CD14-positive monocyte (primary cell): ENCODE data around the gene SNAI1. TPM values are rescaled to one million over a fixed set of nuclear protein-coding genes. Genes with fewer than 3 reads are reported as not detected.
"Not testable (repeated sequence)": the region's sequence is repeated elsewhere in the genome, so short reads cannot be mapped to it uniquely, and the experiment has no call there.

Experiments used
- DNase-seq, 3 donors: peaks; one replicate each; pipeline ENCODE4 v3.0.0-alpha.2; 2011 to 2022
- H2AFZ ChIP-seq: 2 replicates; pipeline ENCODE4 v1.6.0; 2012; ENCODE audit warnings: mild to moderate bottlenecking, low read depth, low read length, inconsistent platforms; ENCODE audit not compliant: insufficient read depth, poor library complexity, severe bottlenecking
- H3K27ac ChIP-seq, 2 donors: 1 replicate in 1 of 2; 2 replicates in 1 of 2; pipeline ENCODE4 v1.5.1; 2012 to 2013; ENCODE audit warnings: low read length in 2 of 2, control low read depth in 1 of 2, inconsistent platforms in 1 of 2, low read depth in 1 of 2, mild to moderate bottlenecking in 1 of 2
- H3K27me3 ChIP-seq, 2 donors: one replicate each; pipeline versions ENCODE4 v1.6.0 to v1.6.1; 2011 to 2013; ENCODE audit warnings: low read length in 2 of 2; ENCODE audit not compliant: control insufficient read depth in 2 of 2, insufficient read depth in 2 of 2
- H3K36me3 ChIP-seq, 2 donors: replicated peaks in 1 of 2; 1 replicate in 1 of 2; 2 replicates in 1 of 2; pipeline versions ENCODE4 v1.5.1 to v1.6.1; 2012 to 2013; ENCODE audit warnings: low read length in 2 of 2, control low read depth in 1 of 2, inconsistent platforms in 1 of 2, mild to moderate bottlenecking in 1 of 2; ENCODE audit not compliant: insufficient read depth in 2 of 2, control insufficient read depth in 1 of 2
- H3K4me1 ChIP-seq, 2 donors: 1 replicate in 1 of 2; 2 replicates in 1 of 2; pipeline versions ENCODE4 v1.5.1 to v1.6.1; 2012 to 2013; ENCODE audit warnings: low read length in 2 of 2, control low read depth in 1 of 2, inconsistent platforms in 1 of 2, mild to moderate bottlenecking in 1 of 2, moderate library complexity in 1 of 2; ENCODE audit not compliant: insufficient read depth in 2 of 2, control insufficient read depth in 1 of 2
- H3K4me2 ChIP-seq: replicated peaks from 2 replicates; pipeline ENCODE3; 2012; ENCODE audit warnings: low read length, moderate library complexity, mild to moderate bottlenecking; ENCODE audit not compliant: poor library complexity, severe bottlenecking; ENCODE audit errors: extremely low read depth
- H3K4me3 ChIP-seq, 3 experiments: fragments of 200-600 bp in 1 of 3; sonication (generic) in 1 of 3; replicated peaks in 1 of 3; 1 replicate in 2 of 3; 2 replicates in 1 of 3; pipeline ENCODE4 v1.5.1; 2011 to 2013; ENCODE audit warnings: low read length in 3 of 3, mild to moderate bottlenecking in 3 of 3, control low read depth in 2 of 3, low read depth in 2 of 3, inconsistent platforms in 1 of 3, moderate library complexity in 1 of 3
- H3K79me2 ChIP-seq: 2 replicates; pipeline ENCODE4 v1.6.0; 2012; ENCODE audit warnings: mild to moderate bottlenecking, control low read depth, inconsistent platforms, low read length, moderate library complexity; ENCODE audit not compliant: insufficient read depth
- H3K9ac ChIP-seq: 2 replicates; pipeline ENCODE4 v1.6.0; 2017; ENCODE audit warnings: low read length, mild to moderate bottlenecking; ENCODE audit not compliant: insufficient read depth, poor library complexity, severe bottlenecking
- H3K9me3 ChIP-seq, 2 donors: replicated peaks in 1 of 2; 1 replicate in 1 of 2; 2 replicates in 1 of 2; pipeline versions ENCODE4 v1.5.1 to v1.6.1; 2012 to 2013; ENCODE audit warnings: low read length in 2 of 2, control low read depth in 1 of 2; ENCODE audit not compliant: control insufficient read depth in 1 of 2, insufficient read depth in 1 of 2
- H4K20me1 ChIP-seq: 2 replicates; pipeline ENCODE4 v1.6.0; 2012; ENCODE audit warnings: mild to moderate bottlenecking, low read length, control low read depth, moderate library complexity; ENCODE audit not compliant: insufficient read depth
- H3K27ac Mint-ChIP-seq, 7 donors: one replicate each; pipeline ENCODE4 v1.8.0; 2020; ENCODE audit warnings: mild to moderate bottlenecking in 7 of 7, mixed read lengths in 7 of 7, moderate library complexity in 6 of 7, inconsistent platforms in 2 of 7
- H3K27me3 Mint-ChIP-seq, 3 donors: one replicate each; pipeline ENCODE4 v1.8.0; 2021 to 2022; ENCODE audit warnings: low read depth in 3 of 3, mild to moderate bottlenecking in 3 of 3, mixed read lengths in 3 of 3, moderate library complexity in 3 of 3, inconsistent platforms in 1 of 3
- H3K36me3 Mint-ChIP-seq, 2 donors: one replicate each; pipeline ENCODE4 v1.8.0; 2020; ENCODE audit warnings: mixed read lengths in 2 of 2, inconsistent platforms in 1 of 2, mild to moderate bottlenecking in 1 of 2
- H3K4me1 Mint-ChIP-seq: one replicate; pipeline ENCODE4 v1.8.0; 2020; ENCODE audit warnings: mild to moderate bottlenecking, mixed read lengths
- H3K4me3 Mint-ChIP-seq, 2 donors: one replicate each; pipeline ENCODE4 v1.8.0; 2020; ENCODE audit warnings: mild to moderate bottlenecking in 2 of 2, mixed read lengths in 2 of 2, moderate library complexity in 1 of 2
- H3K9me3 Mint-ChIP-seq, 7 donors: one replicate each; pipeline ENCODE4 v1.8.0; 2020 to 2022; ENCODE audit warnings: mixed read lengths in 7 of 7, mild to moderate bottlenecking in 6 of 7, moderate library complexity in 6 of 7, inconsistent platforms in 2 of 7
- CTCF ChIP-seq: fragments of 200-600 bp; IDR thresholded peaks from one replicate; pipeline ENCODE4 v1.8.0; 2022; ENCODE audit warnings: antibody characterized with exemption, mild to moderate bottlenecking
- WGBS: methylation state at CpG from one replicate; pipeline ENCODE4 v1.1.5; 2013; ENCODE audit warnings: missing lambda C conversion rate; ENCODE audit not compliant: insufficient coverage; 5-methylcytosine and 5-hydroxymethylcytosine counted together
- intact Hi-C, 2 donors: fragments of 100-400 bp; cut with micrococcal nuclease; formaldehyde crosslinking; loops; one replicate each; pipeline versions ENCODE4 v1.15.0 to v1.15.1; 2023
- polyA plus RNA-seq, 3 donors: library from polyadenylated mRNA; depleted of rRNA in 1 of 3; unstranded in 2 of 3; stranded (reverse) in 1 of 3; fragments of 300-500 nt in 2 of 3; fragments of >200 nt in 1 of 3; fragmentation: Illumina TruSeq in 2 of 3; gene quantifications; 1 replicate in 2 of 3; 2 replicates in 1 of 3; pipeline ENCODE4 v1.2.3, GENCODE V29; 2012 to 2021

Gene SNAI1
- polyA plus RNA-seq, 3 donors: 2.4 to 181 (median 2.6) TPM

- TF ChIP-seq CTCF: no peak
- Mint-ChIP-seq H3K4me3 (no peak overlapping the region), H3K9me3 (no peaks in the 10 kb centered on the region), H3K27ac (no peak overlapping the region), H3K4me1 (peaks cover 11% of the 10 kb centered on the region), H3K27me3 (peaks cover 13 to 18% (median 17%) of the 10 kb centered on the region in 3 donors), H3K36me3 (no peaks in the 10 kb centered on the region)
- peaks cover 0 to 6% of the 10 kb centered on the region in 2 donors for H3K27me3 ChIP-seq
- H3K4me2 ChIP-seq: no peak overlapping the region
- H3K79me2 ChIP-seq: no peaks in the 10 kb centered on the region
- no peaks in the 10 kb centered on the region for H3K36me3 ChIP-seq
- no peaks in the 10 kb centered on the region for H3K9me3 ChIP-seq
- H3K4me1 ChIP-seq: peaks cover 4 to 11% of the 10 kb centered on the region in 2 donors
- no peak overlapping the region for H3K4me3 ChIP-seq
- H2AFZ ChIP-seq: no peak overlapping the region
- no CpG with 5 or more reads among the region's 2 CpGs for WGBS
- H4K20me1 ChIP-seq: no peaks in the 10 kb centered on the region
- intact Hi-C loops: loop anchor here (5.0 to 10.0 kb wide), 2 partner anchors 196 to 608 kb away; no protein-coding TSS in a partner anchor
- no peak for DNase-seq
- H3K27ac ChIP-seq: no peak overlapping the region
- H3K9ac ChIP-seq: no peak overlapping the region
Measured at GRCh38 chr20:49976542-49976941, 6.2 kb upstream of the SNAI1 start.

GRCh38 chr20:49977740-49978139 lies 5.0 kb upstream of the SNAI1 start:
- not testable (repeated sequence) for H4K20me1 ChIP-seq, DNase-seq, H3K4me3 ChIP-seq, H3K9me3 ChIP-seq, H3K79me2 ChIP-seq, H3K4me2 ChIP-seq, H3K36me3 ChIP-seq, H3K36me3 Mint-ChIP-seq, H3K9ac ChIP-seq, H3K4me3 Mint-ChIP-seq, H3K9me3 Mint-ChIP-seq, H3K27ac ChIP-seq, H2AFZ ChIP-seq
- 100% methylated on average over 1 of the region's 2 CpGs for WGBS
- Mint-ChIP-seq H3K4me1 (peaks cover 18% of the 10 kb centered on the region), H3K27ac (peak overlapping the region in 1 of 7 donors; percentile 62), H3K27me3 (peaks cover 22 to 26% (median 25%) of the 10 kb centered on the region in 3 donors)
- intact Hi-C loops: loop anchor here (5.0 to 10.0 kb wide), 2 partner anchors 195 to 607 kb away; no protein-coding TSS in a partner anchor
- Histone ChIP-seq H3K27me3 (peaks cover 0 to 10% of the 10 kb centered on the region in 2 donors), H3K4me1 (peaks cover 12 to 22% of the 10 kb centered on the region in 2 donors)
